ENCODE results near the gene INTS11.
A peak's percentile ranks its signal among the peaks of the same experiment; 100 is the strongest.

INTS11 gene

DNA sequence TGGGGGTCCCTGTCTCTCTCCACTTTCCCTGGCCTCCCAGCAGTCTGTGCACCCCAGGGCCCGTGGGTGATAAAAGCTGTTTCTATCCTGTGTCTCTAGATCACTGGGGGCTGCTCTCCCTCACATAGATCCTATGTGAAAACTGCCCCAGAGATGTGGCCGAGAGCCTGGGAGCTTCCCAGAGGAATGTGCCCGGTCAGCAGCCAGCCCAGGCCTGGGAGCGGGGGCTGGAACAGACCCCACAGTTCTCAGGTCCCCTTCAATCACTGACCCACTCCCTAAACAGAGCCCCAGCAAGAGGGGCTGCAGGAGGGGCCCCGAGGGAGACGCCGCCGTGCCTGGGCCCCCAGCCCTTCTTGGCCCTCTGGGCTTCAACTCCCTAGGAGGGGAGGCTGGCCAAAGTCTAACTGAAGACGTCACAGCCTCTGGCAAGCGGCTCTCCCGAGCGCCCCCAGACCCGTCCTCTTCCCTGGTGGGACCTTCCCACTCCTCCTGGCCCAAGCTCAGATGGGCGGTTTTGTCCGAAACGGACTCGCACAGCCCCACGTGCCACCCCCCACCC lies 33.5 kb upstream of the INTS11 start:
- no peak for DNase-seq

DNA sequence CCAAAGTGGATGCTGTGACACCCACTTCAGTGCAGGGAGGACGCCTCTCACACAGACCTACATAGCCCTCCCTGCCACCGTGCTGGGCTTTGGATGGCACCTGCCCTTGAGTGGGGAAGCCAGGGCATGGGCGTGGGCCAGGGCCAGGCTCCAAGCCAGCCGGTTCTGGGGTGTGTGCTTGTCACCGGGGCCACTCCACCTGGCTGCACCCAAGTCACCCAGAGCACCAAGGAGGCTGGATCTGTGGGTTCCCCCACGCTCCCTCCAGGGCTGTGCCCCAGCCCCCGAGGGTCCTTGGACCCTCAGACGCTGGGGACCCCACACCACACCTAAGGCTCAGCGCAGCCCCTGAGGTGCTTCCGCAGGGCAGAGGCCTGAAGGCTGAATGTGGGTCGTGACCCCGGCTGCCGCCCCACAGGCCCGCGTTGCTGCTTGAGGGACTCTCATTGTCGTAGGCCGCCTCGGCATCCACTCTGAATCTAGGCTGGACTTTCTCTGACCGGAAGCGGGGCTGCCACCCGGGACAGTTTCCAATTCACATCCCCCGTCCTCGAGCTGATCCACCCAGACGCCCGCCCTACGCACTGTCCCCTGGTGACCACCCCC lies 32.4 kb upstream of the INTS11 start:
- no peak for DNase-seq

DNA sequence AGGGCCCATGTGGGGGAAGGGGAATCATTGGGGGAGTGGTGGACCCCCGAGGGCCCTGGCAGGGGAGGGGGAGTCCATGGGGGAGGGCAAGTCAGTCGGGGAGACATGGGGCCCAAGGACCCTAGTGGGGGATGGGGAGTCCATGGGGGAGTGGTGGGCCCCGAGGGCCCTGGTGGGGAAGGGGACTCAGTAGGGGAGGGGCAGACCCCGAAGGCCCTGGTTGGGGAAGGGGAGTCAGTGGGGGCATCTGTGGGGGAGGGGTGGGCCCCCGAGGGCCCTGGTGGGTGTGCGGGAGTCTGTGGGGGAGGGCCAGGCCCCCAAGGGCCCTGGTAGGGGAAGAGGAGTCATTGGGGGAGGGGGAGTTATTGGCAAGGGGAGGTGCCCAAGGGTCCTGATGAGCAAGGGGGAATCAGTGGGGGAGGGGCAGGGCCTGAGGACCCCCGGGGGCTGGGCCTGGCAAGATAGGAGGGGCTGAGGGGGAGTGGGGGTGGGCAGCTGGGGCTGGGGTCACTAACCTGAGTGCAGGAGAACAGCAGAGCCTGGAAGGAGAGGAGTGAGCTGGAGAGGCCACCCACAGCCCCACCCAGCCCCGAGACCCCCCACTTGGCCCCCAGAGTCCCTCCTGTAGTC lies 31.8 kb upstream of the INTS11 start:
- DNase-seq, result no peak

DNA sequence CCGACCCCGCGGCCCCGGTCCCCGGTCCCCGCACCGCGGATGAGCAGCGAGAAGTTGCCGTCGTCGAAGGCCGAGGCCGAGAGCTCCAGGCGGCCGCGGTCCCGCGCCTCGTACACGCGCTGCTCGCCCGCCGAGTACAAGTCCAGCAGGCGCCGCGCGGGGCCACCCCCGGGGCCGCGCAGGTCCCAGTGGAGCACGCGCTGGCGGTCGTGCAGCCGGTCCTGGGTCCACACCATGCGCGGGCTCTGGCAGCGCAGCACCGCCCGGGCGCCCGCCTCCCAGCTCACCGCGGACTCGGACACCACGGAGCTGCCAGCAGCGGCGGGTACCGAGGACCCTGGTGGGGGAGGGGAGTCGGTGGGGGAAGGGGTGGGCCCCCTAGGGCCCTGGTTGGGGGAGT lies 31.0 kb upstream of the INTS11 start:
- no peak for DNase-seq

DNA sequence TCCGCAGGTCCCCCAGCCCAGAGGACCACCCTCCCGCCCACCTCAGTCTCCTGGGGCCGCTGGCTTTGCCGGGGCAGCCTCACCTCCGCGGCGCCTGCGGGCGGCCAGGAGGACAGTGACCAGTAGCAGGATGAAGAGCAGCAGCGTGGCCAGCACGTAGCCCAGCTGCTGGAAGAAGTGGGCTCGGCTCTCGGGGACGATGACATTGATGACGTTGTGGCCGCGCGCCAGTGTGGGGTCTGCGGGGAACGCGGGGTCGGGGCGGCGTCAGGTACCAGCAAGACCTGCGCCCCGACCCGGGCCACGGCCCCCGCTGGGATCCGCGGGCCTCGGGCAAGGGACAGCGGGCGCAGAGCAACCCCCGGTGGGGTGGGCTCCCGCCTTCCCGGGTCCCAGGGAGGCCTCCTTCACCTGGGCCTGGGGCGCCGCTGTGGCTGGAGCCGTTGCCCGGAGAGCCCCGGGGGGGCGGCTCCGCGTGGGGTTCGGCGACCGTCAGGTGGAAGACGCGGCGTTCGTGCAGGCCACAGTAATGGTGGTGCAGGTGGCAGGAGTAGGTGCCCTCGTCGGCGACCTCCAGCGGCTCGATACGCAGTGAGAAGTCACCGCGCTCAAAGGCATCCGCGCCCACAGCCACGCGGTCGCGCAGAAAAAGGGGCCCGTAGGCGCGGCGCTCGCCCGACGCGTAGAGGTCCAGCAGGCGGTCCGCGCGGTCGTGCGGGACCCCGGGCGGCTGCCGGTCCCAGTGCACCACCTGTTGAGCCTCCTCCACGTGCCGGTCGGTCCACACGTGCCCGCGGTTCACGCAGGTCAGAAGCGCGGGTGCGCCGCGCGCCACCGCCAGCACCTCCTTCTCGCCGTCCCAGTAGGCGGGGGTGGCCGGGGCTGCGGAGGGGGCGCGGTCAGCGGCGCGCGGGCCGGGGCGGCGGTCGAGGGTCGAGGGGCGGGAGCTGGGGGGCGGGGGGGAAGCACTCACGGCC lies 30.1 kb upstream of the INTS11 start:
- DNase-seq, result no peak

DNA sequence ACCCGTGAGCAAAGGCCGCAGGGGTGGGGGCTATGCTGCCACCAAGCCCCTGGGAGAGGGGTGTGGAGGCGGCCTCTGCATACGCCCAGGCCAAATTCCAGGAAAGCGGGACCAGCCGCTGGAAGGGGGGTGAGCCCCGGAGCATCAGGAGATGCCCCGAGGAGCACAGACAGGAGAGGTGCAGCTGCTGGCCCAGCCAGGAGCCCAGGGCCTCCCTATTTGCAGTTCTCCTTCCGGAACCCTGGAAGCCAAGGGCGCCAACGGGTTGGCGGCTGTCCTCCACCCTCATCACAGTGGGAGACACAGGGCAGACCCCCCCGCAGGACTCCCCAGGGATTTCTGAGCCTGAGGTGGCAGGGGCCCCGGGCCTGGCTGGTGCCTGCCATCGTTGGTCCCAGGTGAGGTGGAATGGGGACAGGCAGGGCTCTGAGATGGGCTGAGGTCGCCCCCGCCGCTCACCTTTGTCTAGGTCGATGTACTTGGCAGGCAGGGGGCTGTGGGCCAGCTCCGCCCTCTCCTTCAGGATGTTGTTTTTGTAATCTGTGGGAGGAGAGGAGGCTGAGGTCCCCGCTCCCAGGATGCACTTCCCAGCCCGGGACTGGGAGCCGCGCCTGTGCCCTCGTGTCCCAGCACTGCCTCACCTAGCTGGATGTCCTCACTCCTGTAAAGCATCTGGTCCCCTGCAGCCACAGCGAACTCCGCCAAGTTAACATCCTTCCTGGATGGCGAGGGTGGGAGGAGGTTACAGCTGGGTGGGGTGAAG lies 29.1 kb upstream of the INTS11 start:
- DNase-seq, result no peak

DNA sequence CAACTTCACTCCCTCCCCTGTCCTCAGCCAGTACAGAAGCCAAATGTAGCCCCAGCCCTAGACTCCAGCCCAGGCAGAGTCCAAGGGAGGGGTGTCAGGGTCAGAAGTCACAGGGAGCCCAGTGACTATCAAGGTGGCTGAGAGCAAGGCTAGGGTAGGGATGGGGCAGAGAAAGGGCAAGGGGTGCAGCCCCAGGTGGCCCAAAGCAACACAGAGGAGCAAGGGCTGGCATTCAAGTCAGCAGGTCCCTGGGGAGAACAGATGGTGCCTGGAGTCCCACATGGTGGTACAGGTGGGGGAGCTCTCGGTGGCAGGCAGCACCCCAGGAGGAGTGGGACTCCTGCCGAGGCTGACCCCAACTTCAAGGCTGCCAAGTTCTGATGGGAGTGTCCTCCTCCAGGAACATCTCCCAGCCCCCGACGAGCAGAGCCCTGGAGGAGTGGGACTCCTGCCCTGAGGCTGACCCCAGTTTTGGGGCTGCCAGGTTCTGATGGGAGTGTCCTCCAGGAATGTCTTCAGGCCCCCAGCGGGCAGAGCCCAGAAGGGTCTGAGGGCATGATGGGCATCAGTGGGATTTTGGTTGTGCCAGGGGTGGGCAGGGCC lies 28.4 kb upstream of the INTS11 start:
- DNase-seq, result no peak

DNA sequence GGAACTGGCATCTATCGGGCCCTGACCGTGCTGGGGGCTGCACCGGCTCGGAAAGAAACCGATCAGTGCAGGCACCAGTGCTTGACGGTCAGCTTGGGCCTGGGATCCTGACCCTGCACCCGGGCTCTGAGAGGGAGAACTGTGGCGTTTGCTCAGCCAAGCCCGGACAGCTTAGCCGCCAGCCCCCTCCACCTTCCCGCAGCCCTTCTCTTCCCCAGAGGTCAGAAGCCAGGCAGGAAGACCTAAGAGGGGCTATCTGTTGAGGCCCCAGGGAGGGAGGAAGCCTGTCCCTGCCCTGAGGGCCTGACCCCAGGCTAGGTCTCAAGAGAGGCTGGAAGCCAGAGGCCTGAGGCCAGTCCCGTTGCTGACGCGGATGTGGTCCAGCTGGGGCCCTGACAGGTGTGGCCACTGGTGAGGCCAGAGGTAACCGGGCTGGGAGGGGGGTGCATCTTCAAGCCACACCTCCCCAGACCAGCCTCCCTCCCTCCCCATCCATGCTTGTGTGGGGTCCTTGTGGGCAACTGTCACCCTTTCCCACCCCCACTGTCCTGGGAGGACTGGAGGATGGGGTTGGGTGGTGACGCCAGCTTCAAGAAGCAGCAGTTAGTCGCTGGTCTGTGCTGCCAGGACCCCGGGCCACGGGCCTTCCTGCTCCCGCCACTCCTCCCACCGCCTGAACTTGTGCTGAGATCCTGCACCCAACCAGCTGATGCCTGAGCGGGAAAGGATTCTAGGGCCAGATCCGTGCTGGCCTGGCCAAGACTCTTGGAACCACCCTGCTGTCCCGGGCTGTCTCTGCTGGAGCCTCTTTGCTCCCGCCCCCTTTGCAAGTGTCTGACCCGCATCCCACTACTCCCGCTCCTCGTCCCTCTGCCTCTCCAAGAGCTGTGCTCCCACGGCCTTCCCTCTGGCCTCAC lies 27.3 kb upstream of the INTS11 start:
- no peak for DNase-seq

DNA sequence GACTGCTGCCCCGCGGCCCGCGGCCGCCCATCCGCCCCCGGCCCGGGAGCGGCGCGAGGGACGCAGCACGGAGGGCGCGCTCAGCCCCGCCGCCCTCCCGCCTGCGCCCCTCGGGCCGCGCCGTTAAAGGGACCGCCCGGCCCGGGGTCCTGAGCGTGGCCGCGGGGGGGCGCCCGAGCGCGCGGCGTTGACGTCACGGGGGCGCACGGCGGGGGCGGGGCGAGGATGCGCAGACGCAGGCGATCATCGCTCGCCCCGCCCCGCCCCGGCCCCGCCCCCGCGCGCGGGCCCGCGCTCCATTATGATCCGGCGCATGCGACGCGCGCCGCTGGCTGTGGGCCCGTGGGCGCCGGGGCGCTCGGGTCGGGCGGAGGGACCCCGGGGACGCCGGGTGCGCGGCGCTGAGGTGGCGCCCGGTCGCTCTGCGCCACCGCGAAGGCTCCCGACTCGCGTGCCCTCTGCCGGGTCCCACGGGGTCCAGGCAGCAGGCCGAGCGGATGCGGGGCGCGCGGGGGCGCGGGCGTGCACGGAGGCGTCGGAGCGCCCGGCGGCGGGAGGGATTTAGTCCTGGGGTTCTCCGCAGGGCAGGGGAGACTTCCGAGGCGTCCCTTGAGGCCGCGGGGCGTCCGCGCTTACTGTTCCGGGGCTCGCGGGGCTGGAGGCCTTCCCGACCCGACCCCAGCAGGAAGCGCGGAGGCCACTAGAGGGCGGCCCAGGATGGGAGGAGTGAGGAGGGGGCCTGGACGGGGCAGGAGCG lies 25.0 kb upstream of the INTS11 start, which contains the start of gene DVL1:
DVL1 (minus strand) TSS at position 163 of the 757 bp plus-strand sequence. CDS start 353 bp downstream, outside the sequence.
- DNase-seq, result peak; percentile 72

DNA sequence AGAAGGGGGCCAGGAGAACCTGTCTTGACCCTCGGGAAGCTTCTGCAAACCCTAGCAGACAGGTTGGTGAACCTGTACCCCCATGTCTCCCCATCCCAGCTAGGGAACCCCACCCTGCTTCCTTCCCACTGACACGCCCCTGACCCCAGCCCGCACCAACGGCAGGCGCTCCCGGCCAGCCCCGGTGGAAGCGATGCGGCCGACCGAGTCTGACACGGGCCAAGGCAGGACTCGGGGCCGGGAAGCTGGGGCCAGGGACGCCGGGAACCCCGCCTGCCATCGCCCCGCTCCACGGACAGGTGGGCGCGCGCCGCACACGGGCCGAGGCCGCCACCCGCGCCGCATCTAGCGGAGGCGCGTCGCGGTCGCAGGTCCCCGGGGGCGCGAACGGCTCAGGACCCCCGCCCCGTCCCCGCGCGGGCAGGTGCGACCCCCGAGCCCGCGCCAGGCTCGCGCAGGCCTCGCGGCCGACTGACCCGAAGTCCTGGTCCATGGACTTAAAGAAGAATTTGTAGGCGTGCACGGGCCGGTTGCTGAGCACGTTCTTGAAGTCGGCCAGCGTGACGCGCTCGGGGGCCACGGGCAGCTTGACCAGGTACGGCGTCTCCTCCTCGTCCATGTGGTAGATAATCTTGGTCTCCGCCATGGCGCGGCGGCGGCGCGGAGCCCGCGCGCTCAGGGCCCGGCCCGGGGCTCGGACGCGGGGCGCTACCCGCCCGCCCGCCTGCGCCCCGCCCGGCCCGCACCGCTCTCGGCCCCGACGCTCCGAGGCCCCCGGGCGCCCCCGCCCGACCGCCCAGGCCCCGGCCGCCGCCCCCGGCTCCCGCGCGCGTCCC lies 24.2 kb upstream of the INTS11 start:
- no peak for DNase-seq

DNA sequence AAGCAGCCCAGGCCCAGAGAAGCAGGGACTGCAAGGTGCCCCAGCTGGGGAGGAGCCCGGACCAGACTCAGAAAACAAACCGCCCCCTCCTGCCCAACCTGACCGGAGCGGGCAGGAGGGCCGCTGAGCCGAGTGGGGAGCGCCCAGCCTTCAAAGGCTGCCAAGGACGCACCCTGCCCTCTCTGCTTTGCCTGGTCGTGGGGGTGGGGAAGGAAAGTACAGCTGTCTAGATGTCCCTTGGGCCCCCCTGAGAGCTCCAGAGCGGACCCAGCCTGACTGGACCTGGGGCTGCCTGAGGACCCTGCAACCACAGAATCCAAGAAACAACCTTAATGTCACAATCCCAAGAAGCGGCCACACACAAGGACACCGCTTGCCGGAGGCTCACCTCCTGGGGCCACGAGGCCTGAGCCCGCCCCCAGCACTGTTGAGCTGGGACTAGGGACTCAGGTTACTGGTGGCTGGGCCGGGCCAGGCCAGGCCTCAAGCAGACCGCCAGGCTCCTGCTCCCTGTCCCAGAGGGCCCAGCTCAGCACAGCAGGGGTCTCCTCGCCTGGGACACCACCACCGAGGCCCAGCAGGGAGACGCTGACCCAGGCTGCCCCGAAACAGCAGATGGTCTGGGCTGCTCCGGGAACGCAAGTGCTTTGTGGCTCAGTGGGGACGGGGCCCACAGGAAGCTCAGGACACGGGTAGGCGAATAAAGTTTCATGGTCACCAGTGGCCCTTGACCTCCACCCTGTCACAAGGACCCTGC lies 23.4 kb upstream of the INTS11 start:
- DNase-seq, result no peak

DNA sequence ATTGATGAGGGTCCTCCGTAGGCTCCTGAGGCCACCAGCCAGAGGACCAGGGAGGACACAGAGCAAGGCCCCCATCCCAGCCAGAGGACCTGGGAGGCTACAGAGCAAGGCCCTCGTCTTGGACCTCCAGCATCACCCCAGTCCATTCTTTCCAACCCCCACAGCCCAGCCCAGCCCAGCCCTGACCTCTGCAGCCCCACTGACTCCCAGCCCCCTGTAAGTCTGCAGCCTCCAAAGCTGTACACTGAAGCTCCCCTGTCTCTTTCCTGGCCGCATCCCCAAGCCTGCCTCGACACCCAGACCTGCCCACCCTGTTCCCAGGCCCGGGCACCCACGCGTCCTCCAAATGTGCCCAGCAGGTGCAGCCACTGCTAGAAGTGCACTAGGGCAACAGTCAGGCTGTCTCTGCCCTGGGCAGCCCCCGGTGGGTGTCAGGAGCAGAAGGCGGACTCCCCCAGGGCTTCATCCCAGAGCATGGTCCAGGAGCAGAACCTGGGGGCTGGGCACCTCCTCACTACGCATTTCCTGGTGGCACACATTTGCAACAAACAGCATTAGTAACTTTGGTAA lies 22.7 kb upstream of the INTS11 start:
- DNase-seq, result no peak

DNA sequence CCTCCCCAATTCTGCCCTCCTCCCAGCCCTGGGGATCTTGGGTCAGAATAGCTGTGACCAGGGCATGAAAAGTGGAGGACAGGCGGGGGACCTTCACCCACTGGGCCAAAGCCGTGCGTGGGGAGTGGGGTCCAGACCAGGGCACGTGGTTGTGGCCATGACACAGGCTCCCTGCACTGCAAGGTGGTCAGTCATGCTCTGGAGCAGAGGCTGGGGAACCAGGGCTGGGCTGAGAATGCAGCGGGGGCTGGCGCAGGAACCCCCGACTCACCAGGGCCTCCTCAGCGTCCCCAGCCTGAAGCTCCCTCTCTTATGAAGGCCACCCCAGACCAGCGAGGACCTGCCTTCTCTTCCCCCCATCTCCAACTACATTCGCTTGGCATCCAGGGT lies 22.0 kb upstream of the INTS11 start:
- no peak for DNase-seq

DNA sequence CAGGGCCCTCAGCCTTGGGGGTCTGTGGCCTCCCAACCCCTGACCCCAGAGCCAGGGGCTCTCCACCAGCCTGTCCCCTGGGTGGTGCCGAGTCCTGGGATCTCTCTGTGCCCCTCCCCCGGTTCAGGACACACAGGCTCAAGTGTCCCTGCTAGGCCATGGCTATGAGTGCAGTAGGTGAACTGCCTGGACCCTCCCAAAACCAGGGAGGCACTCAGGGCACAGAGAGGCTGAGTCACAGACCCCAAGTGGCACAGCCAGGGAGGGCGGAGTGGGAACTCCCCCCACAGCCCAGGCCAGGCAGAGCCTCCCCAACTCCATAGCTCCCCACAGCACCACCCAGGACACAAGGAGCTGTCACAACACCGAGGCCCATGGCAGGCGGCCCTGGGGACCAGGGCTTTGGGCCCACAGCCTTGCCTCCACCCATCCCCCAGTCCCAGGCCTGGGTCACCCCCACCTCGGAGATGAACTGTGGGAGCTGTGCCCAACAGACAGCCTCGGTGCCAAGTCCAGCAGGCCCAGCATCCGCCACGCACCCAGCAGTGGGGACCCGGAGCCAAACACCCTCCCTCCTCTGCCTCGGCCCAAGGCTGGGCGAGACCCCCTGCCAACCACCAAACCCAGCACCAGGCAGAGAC lies 21.5 kb upstream of the INTS11 start:
- no peak for DNase-seq

DNA sequence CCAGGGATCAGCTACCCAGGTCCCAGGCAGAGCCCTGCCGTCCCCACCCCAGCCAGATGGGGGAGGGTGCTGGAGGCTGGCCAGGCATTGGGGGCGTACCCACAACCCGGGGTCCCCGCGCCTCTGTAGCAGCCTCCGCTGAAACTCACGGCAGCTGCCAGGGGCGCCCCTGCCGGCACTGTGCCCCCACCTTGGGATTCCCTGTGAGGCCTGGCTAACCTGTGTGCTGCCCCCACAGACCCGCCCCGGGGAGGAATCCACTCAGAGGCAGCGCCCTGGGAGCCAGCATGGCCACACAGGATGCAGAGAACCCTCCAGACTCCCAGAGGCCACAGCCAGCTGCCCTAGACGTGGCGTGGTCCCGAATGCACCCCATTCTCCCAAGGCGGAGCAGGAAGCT lies 20.9 kb upstream of the INTS11 start:
- no peak for DNase-seq

DNA sequence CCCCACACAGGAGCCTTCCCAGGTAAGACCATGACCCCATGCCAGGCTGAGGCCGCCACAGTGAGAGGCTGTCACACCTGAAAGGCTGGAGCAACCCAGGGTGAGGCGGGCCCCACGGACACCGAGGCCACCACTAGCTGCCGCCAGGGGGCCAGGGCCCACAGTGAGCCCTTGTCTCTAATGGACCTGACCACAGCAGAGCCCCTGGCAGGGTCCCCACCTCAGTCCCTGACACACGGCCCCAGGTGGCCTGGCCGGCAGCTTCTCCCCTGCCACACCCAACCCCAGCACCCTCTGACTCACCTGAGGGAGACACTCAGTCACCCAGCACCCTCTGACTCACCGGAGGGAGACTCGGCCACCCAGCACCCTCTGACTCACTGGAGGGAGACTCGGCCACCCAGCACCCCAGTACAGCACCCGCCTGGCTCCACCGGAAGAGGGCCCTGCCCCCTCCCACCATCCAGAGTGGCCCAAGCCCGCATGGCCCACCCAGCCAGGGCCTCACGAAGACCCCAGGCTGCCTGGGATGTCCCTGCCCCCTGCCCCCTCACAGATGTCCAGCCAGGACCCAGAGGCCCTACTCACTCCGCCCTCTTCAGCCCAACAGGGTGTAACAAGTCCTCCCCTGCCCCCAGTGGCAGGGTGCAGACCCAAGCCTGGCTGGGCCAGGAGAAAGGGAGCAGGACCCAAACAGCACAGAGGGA lies 20.3 kb upstream of the INTS11 start:
- no peak for DNase-seq

DNA sequence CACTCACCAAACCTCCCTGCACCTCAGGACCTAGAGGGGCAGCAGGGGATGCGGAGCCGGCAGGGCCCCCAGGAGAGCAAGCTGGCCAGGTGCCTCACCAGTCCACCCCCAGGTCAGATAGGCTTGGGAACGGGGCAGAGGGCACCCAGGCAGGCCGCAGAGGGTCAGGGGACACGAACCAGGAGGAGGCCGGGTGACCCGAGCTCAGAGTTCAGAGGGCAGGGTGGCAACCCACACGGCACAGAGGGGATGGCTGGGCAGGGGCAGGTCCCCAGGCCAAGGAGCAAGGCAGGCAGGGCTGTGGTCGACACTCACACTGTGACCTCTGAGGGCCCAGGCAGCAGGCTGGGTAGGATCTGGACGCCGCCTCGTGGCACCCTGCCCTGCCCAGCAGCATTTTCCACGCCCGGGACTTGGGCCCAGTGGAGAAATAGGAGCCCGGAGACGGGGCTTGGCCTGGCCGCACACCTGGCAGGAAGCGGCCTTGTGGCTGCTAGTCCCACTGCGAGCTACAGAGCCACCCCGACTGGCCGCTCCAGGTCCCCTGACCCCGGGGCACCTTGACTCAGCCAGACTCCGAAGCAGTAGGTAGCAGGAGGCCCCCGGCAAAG lies 19.5 kb upstream of the INTS11 start:
- DNase-seq, result no peak
